ENCODE measurements around the gene INO80C.

DNA sequence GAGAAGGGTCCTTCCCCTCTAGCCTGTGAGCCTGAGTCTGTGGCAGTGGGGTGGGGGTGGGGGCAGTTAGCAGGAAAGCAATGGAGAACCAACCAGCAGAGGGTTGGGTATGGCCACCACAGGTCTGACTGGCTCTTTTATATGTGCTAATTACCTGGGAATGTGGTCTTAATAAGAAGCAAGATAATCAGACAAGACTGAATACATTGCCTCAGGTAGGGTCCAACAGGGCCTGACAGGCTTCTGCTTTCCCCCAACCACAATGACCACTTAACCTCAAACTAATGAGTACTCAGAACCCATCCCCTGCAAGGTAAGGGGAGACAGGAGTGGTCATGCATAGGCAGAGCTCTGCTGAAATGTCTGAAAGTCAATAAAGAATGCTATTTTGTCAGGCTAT lies 44.6 kb upstream of the INO80C start:
- TF ChIP-seq, protein P1, sequence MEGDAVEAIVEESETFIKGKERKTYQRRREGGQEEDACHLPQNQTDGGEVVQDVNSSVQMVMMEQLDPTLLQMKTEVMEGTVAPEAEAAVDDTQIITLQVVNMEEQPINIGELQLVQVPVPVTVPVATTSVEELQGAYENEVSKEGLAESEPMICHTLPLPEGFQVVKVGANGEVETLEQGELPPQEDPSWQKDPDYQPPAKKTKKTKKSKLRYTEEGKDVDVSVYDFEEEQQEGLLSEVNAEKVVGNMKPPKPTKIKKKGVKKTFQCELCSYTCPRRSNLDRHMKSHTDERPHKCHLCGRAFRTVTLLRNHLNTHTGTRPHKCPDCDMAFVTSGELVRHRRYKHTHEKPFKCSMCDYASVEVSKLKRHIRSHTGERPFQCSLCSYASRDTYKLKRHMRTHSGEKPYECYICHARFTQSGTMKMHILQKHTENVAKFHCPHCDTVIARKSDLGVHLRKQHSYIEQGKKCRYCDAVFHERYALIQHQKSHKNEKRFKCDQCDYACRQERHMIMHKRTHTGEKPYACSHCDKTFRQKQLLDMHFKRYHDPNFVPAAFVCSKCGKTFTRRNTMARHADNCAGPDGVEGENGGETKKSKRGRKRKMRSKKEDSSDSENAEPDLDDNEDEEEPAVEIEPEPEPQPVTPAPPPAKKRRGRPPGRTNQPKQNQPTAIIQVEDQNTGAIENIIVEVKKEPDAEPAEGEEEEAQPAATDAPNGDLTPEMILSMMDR (optimal IDR thresholded peaks at IDR 0.05 in 1 of 3, IDR thresholded peaks at IDR 0.05 in 1 of 3, conservative IDR thresholded peaks at IDR 0.05 in 1 of 3; ENCODE audit: extremely low read depth in 1 of 3, insufficient read depth in 2 of 3, low read length in 3 of 3) = no peak
- no peak for TF ChIP-seq EZH2 (IDR thresholded peaks at IDR 0.05; ENCODE audit: low read length)
